ENCODE data around the gene FHL1.

- TF ChIP-seq, protein P1, sequence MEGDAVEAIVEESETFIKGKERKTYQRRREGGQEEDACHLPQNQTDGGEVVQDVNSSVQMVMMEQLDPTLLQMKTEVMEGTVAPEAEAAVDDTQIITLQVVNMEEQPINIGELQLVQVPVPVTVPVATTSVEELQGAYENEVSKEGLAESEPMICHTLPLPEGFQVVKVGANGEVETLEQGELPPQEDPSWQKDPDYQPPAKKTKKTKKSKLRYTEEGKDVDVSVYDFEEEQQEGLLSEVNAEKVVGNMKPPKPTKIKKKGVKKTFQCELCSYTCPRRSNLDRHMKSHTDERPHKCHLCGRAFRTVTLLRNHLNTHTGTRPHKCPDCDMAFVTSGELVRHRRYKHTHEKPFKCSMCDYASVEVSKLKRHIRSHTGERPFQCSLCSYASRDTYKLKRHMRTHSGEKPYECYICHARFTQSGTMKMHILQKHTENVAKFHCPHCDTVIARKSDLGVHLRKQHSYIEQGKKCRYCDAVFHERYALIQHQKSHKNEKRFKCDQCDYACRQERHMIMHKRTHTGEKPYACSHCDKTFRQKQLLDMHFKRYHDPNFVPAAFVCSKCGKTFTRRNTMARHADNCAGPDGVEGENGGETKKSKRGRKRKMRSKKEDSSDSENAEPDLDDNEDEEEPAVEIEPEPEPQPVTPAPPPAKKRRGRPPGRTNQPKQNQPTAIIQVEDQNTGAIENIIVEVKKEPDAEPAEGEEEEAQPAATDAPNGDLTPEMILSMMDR (IDR thresholded peaks at IDR 0.05 in 4 of 5, conservative IDR thresholded peaks at IDR 0.05 in 1 of 5) = no peak
- TF ChIP-seq POLR2A (IDR thresholded peaks at IDR 0.05) = no peak
These were observed 45.6 kb downstream of the FHL1 start for GRCh38 chrX:136192839-136193414.

All from gastrocnemius medialis (tissue), 4 donors.